GM10248 (cell line): ENCODE data around the gene KHDRBS1.
"Not testable (repeated sequence)": the region's sequence is repeated elsewhere in the genome, so short reads cannot be mapped to it uniquely, and the experiment has no call there.

Experiments used
- CTCF ChIA-PET: fragments of 300-600 bp; sonication (Branson Sonifier 250); formaldehyde crosslinking; extraction: SDS; loops from one replicate; lab custom pipeline; 2021; ENCODE audit warnings: antibody characterized with exemption; lab: Yijun Ruan, JAX
- POLR2A ChIA-PET: fragments of 350-650 bp; sonication (Branson Sonifier 250); formaldehyde crosslinking; extraction: SDS; loops from one replicate; lab custom pipeline; 2020; ENCODE audit warnings: antibody characterized with exemption; lab: Yijun Ruan, JAX
- DNase-seq: peaks from one replicate; pipeline ENCODE4 v3.0.0; 2012; ENCODE audit errors: extremely low spot score
- CTCF ChIP-seq: IDR thresholded peaks from 2 replicates; pipeline ENCODE4 v1.5.1; 2012; ENCODE audit warnings: mild to moderate bottlenecking, low read depth; ENCODE audit errors: extremely low read depth, missing control alignments, control extremely low read depth

Gene KHDRBS1

GRCh38 chr1:31989964-31990363 lies 23.7 kb upstream of the KHDRBS1 start:
- ChIA-PET CTCF (interaction anchor here (1.5 to 6.0 kb wide), 5 partner anchors 9 to 27 kb away, joined by 4 to 38 read pairs (median 12); no protein-coding TSS in a partner anchor), POLR2A (no interaction called here)
- TF ChIP-seq CTCF = no peak
- DNase-seq = no peak

GRCh38 chr1:31991182-31991581 lies 22.5 kb upstream of the KHDRBS1 start:
- TF ChIP-seq CTCF = no peak
- POLR2A ChIA-PET = no interaction called here
- CTCF ChIA-PET = interaction anchor here (1.0 to 2.9 kb wide), 5 partner anchors 9 to 27 kb away, joined by 3 to 12 read pairs (median 4); no protein-coding TSS in a partner anchor
- DNase-seq = no peak

- ChIA-PET CTCF (interaction anchor here (1.4 to 2.5 kb wide), 2 partner anchors 10 to 11 kb away, joined by 3 to 8 read pairs; no protein-coding TSS in a partner anchor), POLR2A (no interaction called here)
- TF ChIP-seq CTCF = no peak
- no peak for DNase-seq
These were observed 18.4 kb upstream of the KHDRBS1 start for GRCh38 chr1:31995263-31995662.

- DNase-seq, CTCF ChIA-PET, POLR2A ChIA-PET: not testable (repeated sequence)
These were observed 17.5 kb upstream of the KHDRBS1 start for GRCh38 chr1:31996121-31996520.

- CTCF ChIA-PET = interaction anchor here (4.1 kb wide), 1 partner anchor 24 kb away, joined by 17 read pairs; no protein-coding TSS in a partner anchor
These were observed 11.8 kb upstream of the KHDRBS1 start for GRCh38 chr1:32001863-32002262.

GRCh38 chr1:32002285-32002684 lies 11.4 kb upstream of the KHDRBS1 start:
- DNase-seq, POLR2A ChIA-PET: not testable (repeated sequence)
- CTCF ChIA-PET = interaction anchor here (1.2 to 4.1 kb wide), 6 partner anchors 11 to 50 kb away, joined by 3 to 22 read pairs (median 4); no protein-coding TSS in a partner anchor

More at GRCh38 chr1:32001863-32002262, 11.8 kb upstream of the KHDRBS1 start:
- no peak for TF ChIP-seq CTCF
- DNase-seq = no peak
- POLR2A ChIA-PET = no interaction called here

- TF ChIP-seq CTCF = no peak
- ChIA-PET POLR2A (interaction anchor here (0.7 to 0.8 kb wide), 2 partner anchors 174 to 331 kb away, joined by 3 read pairs; partner anchors contain the start of gene MARCKSL1), CTCF (interaction anchor here (1.1 to 4.1 kb wide), 8 partner anchors 9 to 341 kb away, joined by 3 to 21 read pairs (median 4); no protein-coding TSS in a partner anchor)
- no peak for DNase-seq
These were observed 8.1 kb upstream of the KHDRBS1 start for GRCh38 chr1:32005522-32005921.

- POLR2A ChIA-PET = no interaction called here
- TF ChIP-seq CTCF = no peak
- CTCF ChIA-PET = interaction anchor here (1.5 to 1.7 kb wide), 2 partner anchors 42 to 44 kb away, joined by 3 to 9 read pairs; no protein-coding TSS in a partner anchor
- no peak for DNase-seq
These were observed 6.1 kb upstream of the KHDRBS1 start for GRCh38 chr1:32007591-32007940.
